ENCODE measurements around the gene TMEM121. TPM values are rescaled to one million over a fixed set of nuclear protein-coding genes. Genes with fewer than 3 reads are reported as not detected.
"Not testable (repeated sequence)": the region's sequence is repeated elsewhere in the genome, so short reads cannot be mapped to it uniquely, and the experiment has no call there.

The TMEM121 gene
- total RNA-seq, 1 donor from 2014 or later: 4.0 TPM

- Histone ChIP-seq H3K9ac (ENCODE audit: low read length) (no peak overlapping the region), H3K36me3 (ENCODE audit: insufficient read depth, low read length) (no peaks in the 10 kb centered on the region), H4K20me1 (ENCODE audit: insufficient read depth, low read length) (no peaks in the 10 kb centered on the region), H3K4me3 (ENCODE audit: insufficient read depth, low read depth, low read length) (no peak overlapping the region), H3K9me3 (ENCODE audit: insufficient read depth, low read depth, low read length) (no peaks in the 10 kb centered on the region), H3K79me2 (ENCODE audit: insufficient read depth, low read length) (no peaks in the 10 kb centered on the region), H3K4me1 (ENCODE audit: insufficient read depth, low read length) (no peaks in the 10 kb centered on the region), H3K4me2 (ENCODE audit: low read length) (no peak overlapping the region), H3K27me3 (ENCODE audit: insufficient read depth, low read length) (peaks cover 5% of the 10 kb centered on the region), H3K27ac (ENCODE audit: low read depth, low read length) (no peak overlapping the region), H2AFZ (ENCODE audit: low read depth, low read length) (no peak overlapping the region)
- no peaks in the 10 kb centered on the region for H3K4me1 Mint-ChIP-seq (ENCODE audit: low read depth, unreplicated experiment)
- peaks cover 5% of the 10 kb centered on the region for H3K9me3 Mint-ChIP-seq (ENCODE audit: unreplicated experiment)
- H3K36me3 Mint-ChIP-seq (ENCODE audit: low read depth, unreplicated experiment): no peaks in the 10 kb centered on the region
- H3K27ac Mint-ChIP-seq (ENCODE audit: unreplicated experiment): no peak overlapping the region
- TF ChIP-seq CTCF (IDR thresholded peaks at IDR 0.05; ENCODE audit: insufficient read depth, low read depth, low read length): no peak
- TF ChIP-seq EZH2 (IDR thresholded peaks at IDR 0.05; ENCODE audit: insufficient read depth, low read length): no peak
- no peak overlapping the region for H3K4me3 Mint-ChIP-seq (ENCODE audit: unreplicated experiment)
- FAIRE-seq (no peak), DNase-seq (ENCODE audit: low read depth) (no peak)
- H3K27me3 Mint-ChIP-seq (ENCODE audit: low read depth, unreplicated experiment): peaks cover 23% of the 10 kb centered on the region
These were observed 14.4 kb downstream of the TMEM121 start for GRCh38 chr14:105540811-105541210.

GRCh38 chr14:105541218-105541875 is 15.0 kb downstream of the TMEM121 start:
- peaks cover 19% of the 10 kb centered on the region for H3K27me3 Mint-ChIP-seq (ENCODE audit: low read depth, unreplicated experiment)
- FAIRE-seq: no peak
- Histone ChIP-seq H3K4me1 (ENCODE audit: insufficient read depth, low read length) (no peaks in the 10 kb centered on the region), H3K4me2 (ENCODE audit: low read length) (no peak overlapping the region), H4K20me1 (ENCODE audit: insufficient read depth, low read length) (no peaks in the 10 kb centered on the region), H3K79me2 (ENCODE audit: insufficient read depth, low read length) (no peaks in the 10 kb centered on the region), H3K4me3 (ENCODE audit: insufficient read depth, low read depth, low read length) (no peak overlapping the region), H3K9ac (ENCODE audit: low read length) (no peak overlapping the region), H3K9me3 (ENCODE audit: insufficient read depth, low read depth, low read length) (no peaks in the 10 kb centered on the region), H3K27ac (ENCODE audit: low read depth, low read length) (no peak overlapping the region), H3K36me3 (ENCODE audit: insufficient read depth, low read length) (no peaks in the 10 kb centered on the region), H2AFZ (ENCODE audit: low read depth, low read length) (no peak overlapping the region), H3K27me3 (ENCODE audit: insufficient read depth, low read length) (peaks cover 5% of the 10 kb centered on the region)
- peaks cover 5% of the 10 kb centered on the region for H3K9me3 Mint-ChIP-seq (ENCODE audit: unreplicated experiment)
- no peak for DNase-seq (ENCODE audit: low read depth)
- TF ChIP-seq EZH2 (IDR thresholded peaks at IDR 0.05; ENCODE audit: insufficient read depth, low read length): no peak
- no peak for TF ChIP-seq CTCF (IDR thresholded peaks at IDR 0.05; ENCODE audit: insufficient read depth, low read depth, low read length)
- no peaks in the 10 kb centered on the region for H3K36me3 Mint-ChIP-seq (ENCODE audit: low read depth, unreplicated experiment)
- no peak overlapping the region for H3K4me3 Mint-ChIP-seq (ENCODE audit: unreplicated experiment)
- H3K4me1 Mint-ChIP-seq (ENCODE audit: low read depth, unreplicated experiment): no peaks in the 10 kb centered on the region
- no peak overlapping the region for H3K27ac Mint-ChIP-seq (ENCODE audit: unreplicated experiment)

- H3K4me2 ChIP-seq (ENCODE audit: low read length); H3K4me3 Mint-ChIP-seq (ENCODE audit: unreplicated experiment); FAIRE-seq; H3K9me3 ChIP-seq (ENCODE audit: insufficient read depth, low read depth, low read length); H3K36me3 ChIP-seq (ENCODE audit: insufficient read depth, low read length); H4K20me1 ChIP-seq (ENCODE audit: insufficient read depth, low read length); H3K27ac Mint-ChIP-seq (ENCODE audit: unreplicated experiment); H3K4me1 ChIP-seq (ENCODE audit: insufficient read depth, low read length); H3K27me3 Mint-ChIP-seq (ENCODE audit: low read depth, unreplicated experiment); H3K9ac ChIP-seq (ENCODE audit: low read length); H3K4me1 Mint-ChIP-seq (ENCODE audit: low read depth, unreplicated experiment); H3K36me3 Mint-ChIP-seq (ENCODE audit: low read depth, unreplicated experiment); H2AFZ ChIP-seq (ENCODE audit: low read depth, low read length); DNase-seq (ENCODE audit: low read depth); H3K4me3 ChIP-seq (ENCODE audit: insufficient read depth, low read depth, low read length); H3K27me3 ChIP-seq (ENCODE audit: insufficient read depth, low read length); H3K27ac ChIP-seq (ENCODE audit: low read depth, low read length); H3K79me2 ChIP-seq (ENCODE audit: insufficient read depth, low read length): not testable (repeated sequence)
- H3K9me3 Mint-ChIP-seq (ENCODE audit: unreplicated experiment): peaks cover 14% of the 10 kb centered on the region
These were observed 19.3 kb downstream of the TMEM121 start for GRCh38 chr14:105545676-105546075.

- H2AFZ ChIP-seq (ENCODE audit: low read depth, low read length); H3K4me3 Mint-ChIP-seq (ENCODE audit: unreplicated experiment); H3K4me3 ChIP-seq (ENCODE audit: insufficient read depth, low read depth, low read length); H3K27ac ChIP-seq (ENCODE audit: low read depth, low read length); DNase-seq (ENCODE audit: low read depth); H3K9me3 ChIP-seq (ENCODE audit: insufficient read depth, low read depth, low read length); H4K20me1 ChIP-seq (ENCODE audit: insufficient read depth, low read length); H3K9ac ChIP-seq (ENCODE audit: low read length); H3K4me2 ChIP-seq (ENCODE audit: low read length); H3K79me2 ChIP-seq (ENCODE audit: insufficient read depth, low read length); H3K36me3 ChIP-seq (ENCODE audit: insufficient read depth, low read length); H3K27me3 ChIP-seq (ENCODE audit: insufficient read depth, low read length); FAIRE-seq; H3K27ac Mint-ChIP-seq (ENCODE audit: unreplicated experiment); H3K36me3 Mint-ChIP-seq (ENCODE audit: low read depth, unreplicated experiment); H3K4me1 ChIP-seq (ENCODE audit: insufficient read depth, low read length); H3K4me1 Mint-ChIP-seq (ENCODE audit: low read depth, unreplicated experiment); H3K27me3 Mint-ChIP-seq (ENCODE audit: low read depth, unreplicated experiment): not testable (repeated sequence)
- H3K9me3 Mint-ChIP-seq (ENCODE audit: unreplicated experiment): peaks cover 15% of the 10 kb centered on the region
These were observed 20.0 kb downstream of the TMEM121 start for GRCh38 chr14:105546410-105546809.

- H3K79me2 ChIP-seq (ENCODE audit: insufficient read depth, low read length); H3K4me1 Mint-ChIP-seq (ENCODE audit: low read depth, unreplicated experiment); H3K27ac Mint-ChIP-seq (ENCODE audit: unreplicated experiment); H3K36me3 Mint-ChIP-seq (ENCODE audit: low read depth, unreplicated experiment); H3K9me3 ChIP-seq (ENCODE audit: insufficient read depth, low read depth, low read length); H3K4me1 ChIP-seq (ENCODE audit: insufficient read depth, low read length); H3K27me3 Mint-ChIP-seq (ENCODE audit: low read depth, unreplicated experiment); FAIRE-seq; H3K27ac ChIP-seq (ENCODE audit: low read depth, low read length); H3K9ac ChIP-seq (ENCODE audit: low read length); H3K4me3 Mint-ChIP-seq (ENCODE audit: unreplicated experiment); DNase-seq (ENCODE audit: low read depth); H4K20me1 ChIP-seq (ENCODE audit: insufficient read depth, low read length); H2AFZ ChIP-seq (ENCODE audit: low read depth, low read length); H3K36me3 ChIP-seq (ENCODE audit: insufficient read depth, low read length); H3K27me3 ChIP-seq (ENCODE audit: insufficient read depth, low read length); H3K4me2 ChIP-seq (ENCODE audit: low read length); H3K4me3 ChIP-seq (ENCODE audit: insufficient read depth, low read depth, low read length): not testable (repeated sequence)
- H3K9me3 Mint-ChIP-seq (ENCODE audit: unreplicated experiment): peaks cover 17% of the 10 kb centered on the region
These were observed 20.7 kb downstream of the TMEM121 start for GRCh38 chr14:105547072-105547471.
